Inflammatory macrophage (primary cell): ENCODE measurements around the gene SPAG16.

Experiments
- DNase-seq, 2 donors: peaks; one replicate each; pipeline ENCODE4 v3.0.0-alpha.2; 2020 to 2022

SPAG16 gene

DNA sequence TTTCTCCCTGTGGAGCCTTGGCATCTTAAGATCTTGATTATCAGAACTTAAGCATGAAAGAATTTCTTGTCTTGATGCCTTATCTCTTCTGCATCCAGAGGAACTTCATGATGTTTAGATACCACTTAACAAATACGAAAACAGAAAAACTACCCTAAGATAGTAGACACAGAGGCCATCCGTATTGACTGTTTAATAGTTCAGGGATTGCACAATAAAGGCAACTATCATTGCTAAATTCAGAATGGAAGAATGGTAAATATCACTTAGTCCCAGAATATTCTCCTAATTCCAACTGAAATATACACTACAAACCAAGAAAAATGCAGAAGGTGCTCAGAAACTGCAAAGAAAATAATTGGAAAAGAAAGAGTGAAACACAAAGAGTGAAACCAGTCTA is 912.0 kb downstream of the SPAG16 start:
- no peak for DNase-seq

DNA sequence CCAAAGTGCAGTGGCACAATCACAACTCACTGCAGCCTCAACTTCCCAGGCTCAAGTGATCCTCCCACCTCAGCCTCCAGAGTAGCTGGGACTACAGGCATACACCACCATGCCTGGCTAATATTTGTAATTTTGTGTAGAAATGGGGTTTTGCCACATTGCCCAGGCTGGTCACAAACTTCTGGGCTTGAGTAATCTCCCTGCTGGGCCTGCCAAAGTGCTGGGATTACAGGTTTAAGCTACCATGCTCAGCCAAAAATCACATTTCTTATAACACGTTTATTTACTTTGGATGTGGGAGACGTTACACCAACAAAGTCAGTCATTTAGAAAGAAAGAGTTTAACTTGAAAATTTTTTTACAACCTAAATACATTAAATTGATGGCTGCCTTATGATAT is 917.6 kb downstream of the SPAG16 start:
- no peak for DNase-seq

DNA sequence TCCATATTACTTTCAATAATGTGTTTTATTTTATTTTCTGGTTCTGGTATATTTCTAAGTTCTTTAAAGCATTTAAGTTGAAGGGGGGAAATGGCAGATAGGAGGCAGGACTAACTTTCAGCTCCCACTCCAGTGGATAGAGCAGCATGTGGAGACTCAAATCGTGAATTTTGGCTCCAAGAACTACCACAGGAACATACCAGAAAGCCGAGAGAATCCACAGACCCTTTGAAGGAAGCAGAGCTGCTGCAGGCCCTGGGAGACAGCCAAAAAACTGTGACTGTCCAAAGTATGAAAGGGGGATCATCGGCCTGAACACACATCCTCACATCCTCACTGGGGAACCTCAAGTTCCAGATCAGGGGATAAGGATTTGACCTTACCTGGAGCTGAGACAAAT is 919.0 kb downstream of the SPAG16 start:
- DNase-seq, result no peak

DNA sequence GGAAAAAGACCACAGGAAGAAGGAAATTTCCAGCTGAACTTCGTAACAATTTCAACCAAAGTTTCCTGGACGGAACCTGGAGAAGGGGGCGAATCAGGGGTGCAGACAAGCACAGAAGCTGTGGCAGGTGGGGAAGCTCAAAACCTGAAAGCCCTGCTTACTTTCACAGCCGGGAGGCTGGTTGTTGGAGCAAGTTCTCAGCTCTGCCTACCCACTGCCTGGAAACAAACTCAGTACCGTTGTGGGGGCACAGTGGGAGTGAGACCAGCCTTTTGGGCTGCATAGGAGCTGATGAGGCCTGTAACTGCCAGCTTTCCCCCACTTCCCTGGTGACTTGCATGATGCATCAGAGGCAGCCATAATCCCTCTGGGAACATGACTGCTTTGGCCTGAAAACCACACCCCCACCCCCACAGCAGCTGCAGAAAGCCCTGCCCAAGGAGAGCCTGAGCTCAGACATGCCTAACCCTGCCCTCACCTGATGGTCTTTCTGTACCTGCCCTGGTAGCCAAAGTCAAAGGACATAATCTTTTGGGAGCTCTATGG is 919.6 kb downstream of the SPAG16 start:
- no peak for DNase-seq

DNA sequence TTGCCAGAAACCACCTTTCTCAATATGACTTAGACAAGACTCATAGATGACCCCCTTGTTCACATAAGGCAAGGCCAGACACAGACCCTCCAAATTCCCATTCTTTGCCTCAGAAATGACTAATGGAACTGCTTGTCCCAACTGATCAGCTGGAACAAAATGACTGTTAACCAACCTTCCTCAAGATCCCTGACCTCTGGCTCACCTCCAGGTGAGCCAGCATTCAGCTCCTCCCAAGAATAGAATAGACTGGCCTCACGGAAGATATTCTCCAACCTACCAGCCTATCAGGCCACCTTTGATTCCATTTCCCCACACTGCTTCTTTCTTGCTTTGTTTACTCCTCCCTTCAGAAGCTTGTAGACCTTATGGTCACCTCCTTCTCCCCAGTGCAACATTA is 930.8 kb downstream of the SPAG16 start:
- no peak for DNase-seq

DNA sequence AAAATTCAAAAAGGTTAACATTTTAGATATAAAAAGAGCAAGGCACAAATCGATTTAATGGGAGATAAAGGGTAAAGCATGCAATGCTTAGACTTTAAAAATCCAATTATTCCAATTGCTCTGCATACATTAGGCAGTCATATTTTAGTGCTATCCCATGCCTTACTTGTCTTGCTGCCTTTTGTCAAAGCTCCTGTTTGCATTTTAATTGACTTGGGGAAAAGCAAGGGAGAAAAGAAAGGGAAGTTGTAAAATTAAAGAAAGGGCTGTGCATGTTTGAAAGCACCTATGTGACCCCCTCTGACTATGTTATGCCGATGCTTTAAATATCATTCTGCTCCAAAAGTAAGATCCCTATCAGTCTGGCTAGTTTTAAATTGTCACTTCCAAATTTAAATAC is 932.9 kb downstream of the SPAG16 start:
- no peak for DNase-seq

DNA sequence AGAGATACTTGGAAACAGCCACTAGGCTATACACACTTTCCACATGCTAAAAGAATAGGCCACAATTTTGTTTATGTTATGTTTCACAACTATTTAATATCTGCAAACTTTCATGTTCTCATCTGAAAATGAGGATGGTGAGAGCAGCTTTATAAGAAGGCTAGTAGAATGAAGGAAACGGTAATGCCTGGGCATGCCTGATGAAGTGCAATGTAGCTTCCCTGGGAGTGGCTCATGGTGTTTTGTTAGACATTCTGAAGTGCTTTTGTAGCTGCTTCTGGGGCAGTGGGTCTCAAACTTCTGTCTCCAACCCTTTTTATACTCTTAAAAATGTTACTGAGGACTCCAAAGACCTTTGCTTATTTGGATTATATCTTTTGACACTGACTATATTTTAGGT is 933.3 kb downstream of the SPAG16 start:
- DNase-seq, result no peak

DNA sequence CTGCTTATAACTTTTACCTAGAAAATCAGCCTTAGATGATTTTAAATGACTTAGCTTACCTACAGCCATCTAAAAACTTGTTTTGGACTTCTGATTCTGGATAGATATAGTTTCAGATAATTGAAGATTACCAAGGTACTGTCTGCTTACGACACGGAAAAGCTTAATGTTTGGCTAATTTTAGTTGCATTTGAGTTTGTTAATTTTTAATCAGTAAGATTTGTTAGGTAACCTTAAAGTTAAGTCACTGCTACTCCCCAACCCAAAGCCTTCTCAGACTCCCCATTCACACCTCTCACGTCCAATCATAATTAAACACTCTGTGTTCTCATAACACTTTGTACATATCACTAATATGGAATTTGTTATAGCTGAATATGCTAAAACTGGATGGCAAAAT is 936.0 kb downstream of the SPAG16 start:
- DNase-seq, result no peak

DNA sequence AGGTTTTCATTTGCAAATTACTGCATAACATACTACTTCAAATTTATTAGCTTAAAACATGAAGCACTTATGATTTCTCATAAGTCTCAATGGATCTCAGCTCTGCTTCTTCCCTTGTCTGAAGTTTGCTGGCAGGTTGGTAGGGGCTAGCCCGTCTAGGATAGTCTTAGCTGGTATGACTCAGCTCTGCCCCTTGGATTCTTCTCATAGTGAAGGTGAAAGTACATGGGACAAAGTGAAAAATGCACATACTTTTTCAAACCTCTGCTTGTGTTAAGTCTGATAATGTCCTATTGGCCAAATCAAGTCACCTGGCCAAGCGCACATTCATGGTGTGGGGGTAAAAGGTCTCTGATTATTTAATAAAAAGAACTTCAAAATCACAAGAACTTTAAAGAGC is 941.8 kb downstream of the SPAG16 start:
- DNase-seq, result no peak

DNA sequence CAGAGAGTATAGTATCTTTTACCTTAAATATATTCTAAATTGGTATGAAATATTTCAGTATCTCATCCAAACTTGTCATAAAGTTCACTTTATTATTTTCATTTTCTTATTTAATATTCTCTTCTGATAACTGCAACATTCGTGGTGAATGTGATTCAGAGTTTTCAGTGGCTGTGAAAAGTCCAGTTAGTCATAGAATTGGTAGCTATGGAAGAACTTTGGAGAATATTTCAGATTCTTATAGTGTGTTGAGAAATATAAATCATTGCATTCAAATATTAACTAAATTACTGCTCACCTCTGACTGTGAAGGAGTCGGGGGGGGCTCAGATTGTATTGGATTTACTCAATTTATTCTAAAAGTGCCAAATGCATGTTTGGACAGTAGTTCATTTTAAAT is 948.0 kb downstream of the SPAG16 start:
- DNase-seq, result no peak

DNA sequence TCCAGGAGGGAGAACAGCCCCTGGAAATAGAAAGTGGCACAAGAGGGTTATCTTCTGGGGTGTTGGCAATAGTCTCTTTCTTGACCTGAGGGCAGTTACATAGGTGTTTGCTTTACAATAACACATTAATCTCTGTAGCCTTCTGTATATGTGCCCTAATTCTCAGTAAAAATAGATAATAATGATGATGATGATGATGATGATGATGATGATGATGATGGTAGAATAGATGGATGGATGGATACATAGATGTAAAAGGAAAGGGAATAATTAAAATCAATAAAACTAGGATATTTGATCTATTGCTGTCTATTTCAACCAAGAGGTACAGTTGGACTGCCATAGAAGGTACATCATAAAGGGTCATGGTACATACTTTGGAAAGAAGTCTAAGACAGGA is 948.9 kb downstream of the SPAG16 start:
- DNase-seq, result no peak

DNA sequence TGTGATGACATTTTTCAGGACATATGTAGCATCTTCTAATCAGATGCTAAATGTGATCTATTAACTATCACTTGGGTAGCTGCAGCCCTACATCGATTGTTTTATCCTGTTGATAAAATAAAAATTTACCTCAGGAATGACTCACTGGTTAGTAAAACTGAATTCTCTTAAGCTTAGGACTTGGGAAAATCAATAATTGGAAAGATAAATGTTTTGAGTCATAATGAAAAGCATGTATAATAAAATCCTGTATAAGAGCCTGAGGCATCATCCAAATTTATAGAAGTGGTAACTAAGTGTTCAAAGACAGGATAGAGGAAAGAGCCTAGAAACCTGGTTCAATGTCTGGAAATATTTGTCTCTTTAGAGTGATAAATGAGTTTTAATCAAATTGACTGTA is 958.5 kb downstream of the SPAG16 start:
- DNase-seq, result no peak

DNA sequence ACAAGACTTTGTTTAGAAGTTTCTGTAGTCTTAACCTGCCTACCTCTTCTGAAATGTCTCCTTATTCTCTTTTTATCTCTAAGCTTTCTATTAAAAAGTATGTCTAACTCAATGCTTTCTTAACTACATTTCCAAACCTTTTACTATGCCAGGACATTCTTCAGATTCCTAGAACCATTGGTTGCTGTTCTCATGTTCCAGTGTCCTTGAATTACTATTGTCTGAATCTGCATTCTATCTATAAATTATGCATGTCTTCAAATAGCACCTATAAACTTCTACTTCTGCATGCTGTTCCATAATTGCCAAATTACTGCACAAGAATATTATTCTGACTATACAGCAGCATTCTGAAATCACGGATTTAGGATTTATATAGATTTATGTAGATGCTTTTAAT is 960.6 kb downstream of the SPAG16 start:
- no peak for DNase-seq

DNA sequence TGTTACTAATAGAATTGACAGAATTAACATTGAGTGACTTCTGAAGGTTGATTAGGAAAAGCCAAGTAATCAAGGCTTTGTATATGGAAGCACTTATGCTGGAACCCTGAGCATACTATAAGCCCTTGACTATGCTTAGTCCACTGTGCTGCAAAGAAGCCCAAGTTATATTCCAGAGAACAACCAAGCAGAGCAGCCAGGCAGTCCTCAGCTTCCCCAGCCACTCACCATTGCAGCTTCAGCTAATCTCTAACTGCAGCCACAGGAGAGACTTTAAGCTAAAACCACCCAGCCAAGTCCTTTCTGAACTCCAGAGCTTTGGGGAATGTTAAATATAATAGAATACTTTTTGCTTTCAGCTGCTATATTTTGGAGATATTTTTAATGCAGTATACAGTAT is 962.2 kb downstream of the SPAG16 start:
- DNase-seq, result no peak

DNA sequence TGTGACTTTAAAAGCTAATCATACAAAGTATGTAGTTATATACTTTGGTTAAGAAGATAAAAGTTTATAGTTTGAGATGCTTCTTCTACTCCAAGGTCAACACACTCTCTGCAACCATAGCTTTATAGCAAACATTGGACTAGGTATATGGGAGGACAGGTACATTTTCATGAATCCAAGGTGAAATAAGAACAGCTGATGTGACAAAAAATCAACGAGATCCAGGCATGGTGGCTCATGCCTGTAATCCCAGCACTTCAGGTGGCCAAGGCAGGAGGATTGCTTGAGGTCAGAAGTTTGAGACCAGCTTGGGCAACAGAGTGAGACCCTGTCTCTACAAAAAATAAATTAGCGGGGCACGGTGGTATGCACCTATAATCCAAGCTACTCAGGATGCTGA is 963.3 kb downstream of the SPAG16 start:
- DNase-seq, result no peak

DNA sequence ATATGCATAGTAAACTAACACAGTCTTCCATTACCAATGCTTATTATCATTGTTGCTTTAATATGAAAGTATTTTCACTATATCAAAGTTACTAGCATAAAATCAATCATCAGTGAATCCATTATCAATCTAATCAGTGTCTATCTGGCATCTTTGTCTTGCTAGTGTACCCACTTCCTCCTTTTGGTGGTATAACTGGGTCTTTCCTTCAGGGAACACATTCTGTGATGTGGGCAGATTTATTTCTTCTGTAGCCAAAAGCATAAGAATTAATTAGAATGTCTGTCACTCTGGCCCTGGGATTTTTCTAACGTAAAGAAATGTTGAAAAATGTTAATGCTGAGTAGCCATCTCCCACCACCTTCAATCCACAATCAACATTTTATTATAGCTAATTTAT is 970.8 kb downstream of the SPAG16 start:
- DNase-seq, result no peak

DNA sequence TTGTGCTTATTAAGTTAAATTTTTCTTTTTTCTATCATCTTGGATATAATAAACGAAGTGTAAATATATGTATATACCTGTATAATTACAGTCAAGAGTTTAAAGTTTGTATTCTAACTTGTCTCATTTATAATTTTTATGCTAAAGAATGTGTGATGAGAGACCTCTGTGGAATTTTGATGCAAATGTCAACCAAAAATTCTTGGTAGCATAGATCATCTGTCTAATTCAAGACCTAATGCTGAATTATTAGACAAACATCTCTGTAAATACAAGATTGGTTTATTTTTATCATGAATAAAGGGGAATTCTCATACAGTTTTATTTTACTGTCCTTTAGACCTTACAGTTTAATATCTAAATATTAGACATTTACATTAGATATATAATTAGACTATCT is 977.4 kb downstream of the SPAG16 start:
- no peak for DNase-seq

DNA sequence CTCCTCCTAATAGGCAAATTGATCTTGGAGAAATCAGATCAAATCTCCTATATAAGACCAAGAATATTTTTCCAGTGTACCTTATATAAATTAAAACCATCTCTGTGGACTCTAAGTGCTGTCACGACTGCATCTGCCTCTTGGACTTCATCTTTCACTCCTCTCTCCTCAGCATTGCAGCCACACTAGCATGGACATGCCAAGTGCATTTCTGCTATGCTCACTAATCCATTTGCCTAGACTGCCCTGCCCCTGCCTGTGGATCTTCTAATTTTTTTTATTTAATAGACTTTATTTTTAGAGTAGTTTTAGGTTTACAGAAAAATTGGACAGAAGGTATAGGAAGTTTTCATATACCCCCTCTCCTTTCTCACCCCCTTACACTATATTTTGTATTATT is 979.9 kb downstream of the SPAG16 start:
- DNase-seq, result no peak

DNA sequence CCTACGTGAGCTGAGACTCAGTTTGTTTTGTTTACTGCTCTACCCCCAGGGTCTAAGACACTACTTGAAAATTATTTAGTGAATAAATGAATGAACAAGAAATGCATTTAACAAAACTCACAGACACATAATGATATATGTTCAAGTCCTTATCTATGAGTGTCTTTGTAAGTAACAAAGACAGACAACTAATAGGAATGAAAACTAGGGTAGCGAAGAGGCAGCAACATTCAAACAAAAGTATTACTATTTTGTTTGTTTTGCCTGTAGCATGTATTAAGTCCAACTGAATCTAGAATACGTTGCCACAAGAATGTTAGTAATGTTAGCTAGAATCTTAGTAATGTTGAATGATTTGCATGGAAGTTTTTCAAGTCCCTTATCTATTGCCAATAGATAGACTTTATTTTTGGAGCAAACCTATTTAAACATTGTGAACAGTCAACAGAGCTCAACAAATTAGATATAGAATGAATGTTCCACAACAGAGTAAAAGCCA is 981.8 kb downstream of the SPAG16 start:
- DNase-seq, result no peak

DNA sequence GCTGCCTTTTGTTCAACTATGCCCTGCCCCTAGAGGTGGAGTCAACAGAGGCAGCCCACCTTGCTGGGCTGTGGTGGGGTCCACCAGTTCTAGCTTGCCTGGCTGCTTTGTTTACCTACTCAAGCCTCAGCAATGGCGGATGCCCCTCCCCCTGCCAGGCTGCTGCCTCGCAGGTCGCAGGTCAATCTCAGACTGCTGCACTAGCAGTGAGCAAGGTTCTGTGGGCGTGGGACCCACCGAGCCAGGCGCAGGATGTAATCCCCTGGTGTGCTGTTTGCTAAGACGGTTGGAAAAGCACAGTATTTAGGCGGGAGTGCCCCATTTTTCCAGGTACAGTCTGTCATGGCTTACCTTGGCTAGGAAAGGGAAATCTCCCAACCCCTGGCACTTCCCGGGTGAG is 993.6 kb downstream of the SPAG16 start:
- no peak for DNase-seq

DNA sequence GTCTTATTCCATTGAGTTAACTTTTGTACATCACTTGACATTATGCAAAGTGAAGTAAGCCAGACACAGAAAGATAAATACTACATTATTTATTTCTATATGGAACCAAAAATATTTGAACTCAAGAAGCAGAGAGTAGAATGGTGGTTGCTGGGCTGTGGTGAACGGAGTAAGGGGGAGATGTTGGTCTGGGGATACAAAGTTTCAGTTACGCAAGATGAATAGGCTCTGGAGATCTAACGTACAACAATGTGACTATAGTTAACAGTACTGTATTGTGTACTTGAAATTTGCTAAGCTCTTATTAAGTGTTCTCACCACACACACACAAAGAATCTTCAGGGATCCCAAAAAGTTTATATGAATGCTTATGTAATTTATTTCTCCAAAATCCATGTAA is 1001.7 kb downstream of the SPAG16 start:
- no peak for DNase-seq

DNA sequence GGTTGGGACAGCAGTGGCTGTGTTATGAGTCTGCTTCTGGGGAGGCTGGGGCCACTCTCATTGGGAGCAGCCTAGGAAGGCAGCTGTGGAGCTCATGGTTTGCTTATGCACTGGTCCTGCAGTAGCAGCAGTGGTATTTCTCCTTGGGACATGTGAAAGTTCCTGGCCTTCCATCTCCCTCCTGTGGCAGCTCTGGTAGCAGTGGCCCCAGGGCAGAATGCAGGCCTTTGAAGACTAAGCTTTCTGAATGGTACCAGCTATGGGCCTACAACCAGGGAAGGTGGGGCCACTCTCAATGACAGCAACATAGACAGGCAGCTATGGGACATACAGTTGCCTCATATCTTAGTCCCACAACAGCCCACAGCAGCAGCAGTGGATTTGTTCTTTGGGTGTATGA is 1009.3 kb downstream of the SPAG16 start:
- DNase-seq, result no peak

DNA sequence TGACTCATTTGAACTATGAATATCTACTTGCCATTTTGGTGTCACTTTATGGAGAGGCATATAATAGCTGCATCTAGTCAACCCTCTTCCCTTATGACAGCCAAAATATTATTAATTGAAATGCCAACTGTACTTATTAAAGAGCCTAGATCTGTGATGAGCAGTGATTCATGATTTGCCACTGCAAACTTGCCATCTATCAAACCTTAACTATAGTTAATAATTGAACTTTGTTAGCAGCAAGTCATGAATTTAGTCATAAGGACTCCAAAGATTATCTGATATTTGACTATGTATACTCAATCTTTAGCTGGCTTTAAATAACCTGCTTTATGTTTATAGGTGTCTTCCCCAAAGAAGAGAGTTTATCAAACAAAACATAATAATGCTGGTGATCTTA is 1010.2 kb downstream of the SPAG16 start:
- DNase-seq, result no peak

DNA sequence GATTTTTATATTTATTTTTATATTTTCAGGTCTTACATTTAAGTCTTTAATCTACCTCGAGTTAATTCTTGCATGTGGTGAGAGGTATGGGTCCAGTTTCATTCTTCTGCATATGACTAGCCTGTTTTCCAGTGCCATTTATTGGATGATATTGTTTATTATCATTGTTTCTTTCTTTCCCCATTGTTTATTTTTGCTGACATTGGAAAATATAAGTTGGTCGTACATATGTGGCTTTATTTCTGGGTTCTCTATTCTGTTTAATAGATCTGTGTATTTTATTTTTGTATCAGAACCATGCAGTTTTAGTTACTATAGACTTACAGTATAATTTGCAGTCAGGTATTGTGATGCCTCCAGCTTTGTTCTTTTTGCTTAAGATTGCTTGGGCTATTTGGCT is 1013.2 kb downstream of the SPAG16 start:
- no peak for DNase-seq

DNA sequence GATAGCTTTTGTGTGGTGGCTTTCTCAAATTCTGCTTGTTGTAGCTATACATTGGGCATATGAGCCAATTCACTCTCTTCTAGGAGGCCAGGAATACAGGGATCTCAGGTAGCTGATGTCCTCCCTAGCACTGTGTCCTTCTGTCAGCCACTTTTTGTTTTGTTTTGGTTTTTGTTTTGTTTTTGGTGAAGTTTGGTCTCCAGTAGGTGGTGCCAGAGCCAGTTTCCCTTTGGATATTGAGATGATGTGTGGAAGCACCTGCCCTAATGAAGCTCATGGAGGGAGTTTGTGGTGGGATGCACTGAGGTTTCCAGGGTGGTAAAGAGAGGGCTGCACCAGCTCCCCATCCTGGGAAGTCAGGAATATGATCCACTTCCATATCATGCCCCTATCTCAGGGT is 1026.1 kb downstream of the SPAG16 start:
- no peak for DNase-seq
